GM10266 (cell line): Measurements from ENCODE around the gene NOS3.

Experiments used
- DNase-seq: peaks from one replicate; pipeline ENCODE4 v3.0.0; 2012; ENCODE audit errors: extremely low spot score
- CTCF ChIP-seq: IDR thresholded peaks from 2 replicates; pipeline ENCODE4 v1.5.1; 2012; ENCODE audit warnings: mild to moderate bottlenecking, low read depth; ENCODE audit not compliant: control insufficient read depth, insufficient read depth; ENCODE audit errors: missing control alignments

Gene NOS3

GRCh38 chr7:150992833-150993302 lies 2.1 kb downstream of the NOS3 start:
- DNase-seq = peak; percentile 59
- no peak for TF ChIP-seq CTCF

GRCh38 chr7:150993511-150993910 lies 2.7 kb downstream of the NOS3 start:
- no peak for DNase-seq
- TF ChIP-seq CTCF = no peak

GRCh38 chr7:150994141-150994837 lies 3.5 kb downstream of the NOS3 start:
- TF ChIP-seq CTCF = no peak
- DNase-seq = no peak

GRCh38 chr7:150994838-150995510 lies 4.2 kb downstream of the NOS3 start:
- DNase-seq = no peak
- TF ChIP-seq CTCF = no peak

GRCh38 chr7:150996376-150997074 lies 5.7 kb downstream of the NOS3 start:
- TF ChIP-seq CTCF = no peak
- DNase-seq = no peak

GRCh38 chr7:150997075-150997511 lies 6.3 kb downstream of the NOS3 start:
- DNase-seq = no peak
- no peak for TF ChIP-seq CTCF
